ENCODE measurements around the gene MID1.

Gene MID1

GRCh38 chrX:10537308-10537707, 83.1 kb downstream of the MID1 start:
- TF ChIP-seq EZH2phosphoT487 (IDR thresholded peaks at IDR 0.05; ENCODE audit: borderline replicate concordance) (no peak), CTCF (conservative IDR thresholded peaks at IDR 0.05; ENCODE audit: low read length) (no peak)
- no peak overlapping the region for H3K4me2 ChIP-seq (ENCODE audit: low read depth, low read length, poor library complexity, severe bottlenecking)

GRCh38 chrX:10536744-10537143, 83.6 kb downstream of the MID1 start:
- no peak overlapping the region for H3K9ac ChIP-seq (ENCODE audit: low read depth, low read length, poor library complexity, severe bottlenecking)
- no peak overlapping the region for H3K4me3 ChIP-seq (ENCODE audit: low read length, poor library complexity, severe bottlenecking)
- H3F3A ChIP-seq (ENCODE audit: low read depth) = no peaks in the 10 kb centered on the region
- no peak overlapping the region for H2AFZ ChIP-seq (ENCODE audit: low read length)
- no peaks in the 10 kb centered on the region for H3K79me2 ChIP-seq (ENCODE audit: insufficient read depth, low read length)
- no peaks in the 10 kb centered on the region for H3K9me2 ChIP-seq (replicated peaks; ENCODE audit: low read depth, low read length)
- TF ChIP-seq EZH2phosphoT487 (IDR thresholded peaks at IDR 0.05; ENCODE audit: borderline replicate concordance) (no peak), CTCF (conservative IDR thresholded peaks at IDR 0.05; ENCODE audit: low read length) (no peak)
- H3K36me3 ChIP-seq (ENCODE audit: insufficient read depth, low read length) = no peaks in the 10 kb centered on the region
- no peaks in the 10 kb centered on the region for H4K20me1 ChIP-seq (ENCODE audit: insufficient read depth, low read length, poor library complexity, severe bottlenecking)
- no peaks in the 10 kb centered on the region for H3K4me1 ChIP-seq (ENCODE audit: insufficient read depth, low read length, poor library complexity, severe bottlenecking)
- no peaks in the 10 kb centered on the region for H3K27me3 ChIP-seq (ENCODE audit: insufficient read depth, low read length, poor library complexity, severe bottlenecking)
- no peaks in the 10 kb centered on the region for H3K9me3 ChIP-seq (ENCODE audit: insufficient read depth, low read depth, low read length)
- H3K4me2 ChIP-seq (ENCODE audit: low read depth, low read length, poor library complexity, severe bottlenecking) = no peak overlapping the region

More at GRCh38 chrX:10537308-10537707, 83.1 kb downstream of the MID1 start:
- Histone ChIP-seq H3K9ac (ENCODE audit: low read depth, low read length, poor library complexity, severe bottlenecking) (no peak overlapping the region), H3K79me2 (ENCODE audit: insufficient read depth, low read length) (no peaks in the 10 kb centered on the region), H3K4me3 (ENCODE audit: low read length, poor library complexity, severe bottlenecking) (no peak overlapping the region), H3K36me3 (ENCODE audit: insufficient read depth, low read length) (no peaks in the 10 kb centered on the region), H3K9me2 (replicated peaks; ENCODE audit: low read depth, low read length) (no peaks in the 10 kb centered on the region), H3F3A (ENCODE audit: low read depth) (no peaks in the 10 kb centered on the region), H3K27me3 (ENCODE audit: insufficient read depth, low read length, poor library complexity, severe bottlenecking) (no peaks in the 10 kb centered on the region), H2AFZ (ENCODE audit: low read length) (no peak overlapping the region), H4K20me1 (ENCODE audit: insufficient read depth, low read length, poor library complexity, severe bottlenecking) (no peaks in the 10 kb centered on the region), H3K9me3 (ENCODE audit: insufficient read depth, low read depth, low read length) (no peaks in the 10 kb centered on the region), H3K4me1 (ENCODE audit: insufficient read depth, low read length, poor library complexity, severe bottlenecking) (no peaks in the 10 kb centered on the region)

- H3K4me3 ChIP-seq (ENCODE audit: low read length, poor library complexity, severe bottlenecking) = no peak overlapping the region
- no peaks in the 10 kb centered on the region for H3K36me3 ChIP-seq (ENCODE audit: insufficient read depth, low read length)
- no peaks in the 10 kb centered on the region for H3K9me2 ChIP-seq (replicated peaks; ENCODE audit: low read depth, low read length)
- H2AFZ ChIP-seq (ENCODE audit: low read length) = no peak overlapping the region
- H3K4me1 ChIP-seq (ENCODE audit: insufficient read depth, low read length, poor library complexity, severe bottlenecking) = no peaks in the 10 kb centered on the region
- H3K79me2 ChIP-seq (ENCODE audit: insufficient read depth, low read length) = no peaks in the 10 kb centered on the region
- H3K4me2 ChIP-seq (ENCODE audit: low read depth, low read length, poor library complexity, severe bottlenecking) = no peak overlapping the region
- H3K9ac ChIP-seq (ENCODE audit: low read depth, low read length, poor library complexity, severe bottlenecking) = no peak overlapping the region
- H4K20me1 ChIP-seq (ENCODE audit: insufficient read depth, low read length, poor library complexity, severe bottlenecking) = no peaks in the 10 kb centered on the region
- no peak for TF ChIP-seq CTCF (conservative IDR thresholded peaks at IDR 0.05; ENCODE audit: low read length)
- TF ChIP-seq EZH2phosphoT487 (IDR thresholded peaks at IDR 0.05; ENCODE audit: borderline replicate concordance) = no peak
- H3K27me3 ChIP-seq (ENCODE audit: insufficient read depth, low read length, poor library complexity, severe bottlenecking) = no peaks in the 10 kb centered on the region
- no peaks in the 10 kb centered on the region for H3K9me3 ChIP-seq (ENCODE audit: insufficient read depth, low read depth, low read length)
- no peaks in the 10 kb centered on the region for H3F3A ChIP-seq (ENCODE audit: low read depth)
Observed at GRCh38 chrX:10534611-10535010, 85.8 kb downstream of the MID1 start.
